ENCODE data around the gene MACROD2. TPM values are rescaled to one million over a fixed set of nuclear protein-coding genes. Genes with fewer than 3 reads are reported as not detected.

MACROD2 gene
- total RNA-seq, 1 donor from 2014 or later = 6.4 TPM

GRCh38 chr20:15565786-15566185, 1570.5 kb downstream of the MACROD2 start:
- H3K4me1 Mint-ChIP-seq = peaks cover 41% of the 10 kb centered on the region
- no peak overlapping the region for H3K4me3 Mint-ChIP-seq
- no peak for DNase-seq (ENCODE audit: low read depth, low spot score)
- H3K27me3 Mint-ChIP-seq (ENCODE audit: low read depth) = no peaks in the 10 kb centered on the region
- H3K36me3 Mint-ChIP-seq (ENCODE audit: low read depth) = no peaks in the 10 kb centered on the region
- no peak overlapping the region for H3K27ac Mint-ChIP-seq (ENCODE audit: unreplicated experiment)
- no peak for TF ChIP-seq CTCF (conservative IDR thresholded peaks at IDR 0.05)
- H3K9me3 Mint-ChIP-seq = peaks cover 2% of the 10 kb centered on the region

GRCh38 chr20:15567219-15567618, 1571.9 kb downstream of the MACROD2 start:
- Mint-ChIP-seq H3K27ac (ENCODE audit: unreplicated experiment) (no peak overlapping the region), H3K9me3 (no peaks in the 10 kb centered on the region), H3K4me1 (peaks cover 26% of the 10 kb centered on the region), H3K4me3 (no peak overlapping the region), H3K36me3 (ENCODE audit: low read depth) (no peaks in the 10 kb centered on the region), H3K27me3 (ENCODE audit: low read depth) (no peaks in the 10 kb centered on the region)
- no peak for TF ChIP-seq CTCF (conservative IDR thresholded peaks at IDR 0.05)
- DNase-seq (ENCODE audit: low read depth, low spot score) = no peak

- no peaks in the 10 kb centered on the region for H3K36me3 Mint-ChIP-seq (ENCODE audit: low read depth)
Observed at GRCh38 chr20:15570156-15570555, 1574.8 kb downstream of the MACROD2 start.

GRCh38 chr20:15571056-15571455, 1575.7 kb downstream of the MACROD2 start:
- Mint-ChIP-seq H3K27me3 (ENCODE audit: low read depth) (no peaks in the 10 kb centered on the region), H3K4me1 (no peaks in the 10 kb centered on the region), H3K27ac (ENCODE audit: unreplicated experiment) (no peak overlapping the region), H3K36me3 (ENCODE audit: low read depth) (no peaks in the 10 kb centered on the region), H3K4me3 (no peak overlapping the region), H3K9me3 (no peaks in the 10 kb centered on the region)
- TF ChIP-seq CTCF (conservative IDR thresholded peaks at IDR 0.05) = no peak
- DNase-seq (ENCODE audit: low read depth, low spot score) = no peak

More at GRCh38 chr20:15570156-15570555, 1574.8 kb downstream of the MACROD2 start:
- Mint-ChIP-seq H3K4me3 (no peak overlapping the region), H3K9me3 (no peaks in the 10 kb centered on the region), H3K27ac (ENCODE audit: unreplicated experiment) (no peak overlapping the region), H3K4me1 (peaks cover under 1% of the 10 kb centered on the region), H3K27me3 (ENCODE audit: low read depth) (no peaks in the 10 kb centered on the region)
- TF ChIP-seq CTCF (conservative IDR thresholded peaks at IDR 0.05) = no peak
- no peak for DNase-seq (ENCODE audit: low read depth, low spot score)

- Mint-ChIP-seq H3K4me1 (no peaks in the 10 kb centered on the region), H3K9me3 (no peaks in the 10 kb centered on the region), H3K27me3 (ENCODE audit: low read depth) (no peaks in the 10 kb centered on the region), H3K27ac (ENCODE audit: unreplicated experiment) (no peak overlapping the region), H3K4me3 (no peak overlapping the region), H3K36me3 (ENCODE audit: low read depth) (no peaks in the 10 kb centered on the region)
- TF ChIP-seq CTCF (conservative IDR thresholded peaks at IDR 0.05) = no peak
- DNase-seq (ENCODE audit: low read depth, low spot score) = no peak
Observed at GRCh38 chr20:15575255-15575654, 1579.9 kb downstream of the MACROD2 start.

GRCh38 chr20:15576411-15576810, 1581.1 kb downstream of the MACROD2 start:
- Mint-ChIP-seq H3K4me3 (no peak overlapping the region), H3K4me1 (no peaks in the 10 kb centered on the region), H3K27me3 (ENCODE audit: low read depth) (no peaks in the 10 kb centered on the region), H3K27ac (ENCODE audit: unreplicated experiment) (no peak overlapping the region), H3K36me3 (ENCODE audit: low read depth) (no peaks in the 10 kb centered on the region), H3K9me3 (no peaks in the 10 kb centered on the region)
- no peak for DNase-seq (ENCODE audit: low read depth, low spot score)
- TF ChIP-seq CTCF (conservative IDR thresholded peaks at IDR 0.05) = no peak

Data from neural crest cell (in vitro differentiated cells).